H1 (cell line): Measurements from ENCODE around the gene ZFYVE1. TPM values are rescaled to one million over a fixed set of nuclear protein-coding genes. Genes with fewer than 3 reads are reported as not detected.

Source experiments
- E2F6 ChIP-seq: IDR thresholded peaks from 2 replicates; pipeline ENCODE4 v1.6.1; 2012; ENCODE audit warnings: inconsistent platforms
- ZNF274 ChIP-seq: IDR thresholded peaks from 2 replicates; pipeline ENCODE4 v1.7.0; 2012; ENCODE audit warnings: low read length, borderline replicate concordance; ENCODE audit errors: extremely low read depth
- polyA plus RNA-seq, 7 experiments: library from polyadenylated mRNA; depleted of rRNA in 3 of 7; stranded (reverse) in 5 of 7; unstranded in 2 of 7; fragments of >200 nt in 5 of 7; fragments of 200-250 nt in 2 of 7; gene quantifications; 1 replicate in 5 of 7; 2 replicates in 1 of 7; 4 replicates in 1 of 7; pipeline versions ENCODE4 v1.2.1 to v1.2.3, GENCODE V29; 2011 to 2013; ENCODE audit warnings: missing spikeins in 2 of 7, mixed read lengths in 2 of 7
- total RNA-seq: library from RNA; stranded (reverse); fragmentation: NEBNext Ultra II Directional; extraction: Animal tissue kit (Norgen Biotek cat#: 25700); gene quantifications from 2 replicates; pipeline ENCODE4 v1.2.1, GENCODE V29; 2021

The ZFYVE1 gene
- total and polyA plus RNA-seq, 2 of the 8 experiments (the other 6 are each of a cell fraction or from before 2014, with no cell fraction given) = 9.8 to 12.5 TPM

DNA sequence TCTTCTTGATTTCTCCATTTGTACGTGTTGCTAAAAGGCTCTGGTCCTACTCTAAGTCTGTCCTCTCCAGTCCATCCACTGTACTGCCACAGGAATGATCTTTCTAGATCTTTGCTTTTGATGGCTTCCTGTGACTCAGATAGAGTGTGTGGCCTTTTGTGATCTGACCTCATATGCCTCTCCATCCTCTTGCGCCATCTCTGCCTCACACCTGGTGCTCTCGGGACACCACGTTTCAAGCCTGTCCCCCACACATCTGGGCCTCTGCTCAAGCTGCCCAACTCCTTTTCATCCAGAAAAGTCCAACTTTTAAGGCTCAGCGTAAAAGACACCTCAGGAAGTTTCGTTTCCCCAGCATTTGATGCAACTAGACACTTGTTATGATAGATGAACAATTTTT, 61.7 kb downstream of the ZFYVE1 start (continued):
- no peak for TF ChIP-seq ZNF274
- no peak for TF ChIP-seq E2F6
